AML-193 (cell line): ENCODE measurements around the gene ADAR.
A peak's percentile ranks its signal among the peaks of the same experiment; 100 is the strongest.

Source experiments
- DNase-seq, 2 experiments: peaks; one replicate each; lab custom pipeline; 2025; lab: John Stamatoyannopoulos, UW

The ADAR gene

GRCh38 chr1:154557248-154557938 is 50.6 kb downstream of the ADAR start:
- no peak for DNase-seq

DNA sequence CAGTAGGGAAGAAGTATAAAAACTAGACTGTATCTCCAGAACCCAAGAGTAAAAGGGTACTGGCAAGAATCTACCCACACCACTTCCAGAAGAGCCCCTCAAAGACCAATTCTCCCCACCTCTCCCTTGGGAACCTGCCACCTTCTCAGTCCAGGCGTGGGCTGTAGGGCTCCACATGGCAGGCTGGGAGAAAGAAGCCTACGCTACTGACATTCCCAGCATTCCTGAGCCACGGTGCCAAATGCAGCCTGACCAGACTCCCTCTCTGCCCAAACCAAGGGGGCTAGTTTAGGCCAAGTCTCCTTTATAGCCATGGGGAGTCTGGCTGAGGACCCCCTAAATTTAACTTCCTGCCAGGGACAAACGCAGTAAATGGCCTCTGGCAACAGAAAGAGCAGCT is 51.6 kb downstream of the ADAR start:
- DNase-seq = no peak

- DNase-seq = no peak
These were observed 54.6 kb downstream of the ADAR start for GRCh38 chr1:154553056-154554030.

DNA sequence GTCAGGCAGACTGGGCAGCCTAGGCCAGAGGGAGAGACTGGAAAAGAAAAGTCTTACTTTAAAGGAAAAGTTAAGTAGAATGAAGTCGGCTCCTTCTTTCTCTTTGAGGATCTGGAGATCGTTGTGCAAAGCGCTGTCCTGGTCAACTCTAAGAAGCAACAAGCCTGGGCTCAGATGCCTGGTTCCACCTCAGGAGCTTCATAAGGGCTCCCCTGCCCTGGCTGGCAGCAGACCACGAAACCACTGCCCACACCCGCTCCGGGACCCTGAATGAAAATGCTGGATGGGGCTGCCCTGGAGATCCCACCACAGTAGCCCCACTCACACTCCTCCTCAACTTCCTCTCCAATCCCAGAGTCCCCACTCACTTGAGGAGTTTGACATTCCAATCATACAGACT is 56.0 kb downstream of the ADAR start:
- DNase-seq = no peak

DNA sequence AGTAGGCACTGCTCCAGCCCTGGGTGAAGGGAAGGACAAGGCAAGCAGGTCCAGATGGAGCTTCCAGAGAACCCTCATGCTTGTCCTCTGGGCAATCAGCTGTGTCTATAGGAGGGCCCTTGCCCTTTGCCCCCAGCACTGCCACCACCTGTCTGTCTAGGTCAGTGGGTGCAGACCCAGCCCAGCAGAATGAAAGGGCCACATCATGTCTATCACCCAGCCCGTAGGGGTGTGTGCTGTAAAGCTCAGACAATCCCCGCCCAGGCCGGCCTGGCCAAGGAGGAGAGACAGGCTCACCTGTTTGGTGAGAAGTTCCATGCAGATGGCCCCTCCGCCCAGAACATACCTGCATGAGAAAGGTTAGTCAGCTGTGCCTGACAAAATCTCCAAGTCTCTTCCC is 56.5 kb downstream of the ADAR start:
- no peak for DNase-seq

DNA sequence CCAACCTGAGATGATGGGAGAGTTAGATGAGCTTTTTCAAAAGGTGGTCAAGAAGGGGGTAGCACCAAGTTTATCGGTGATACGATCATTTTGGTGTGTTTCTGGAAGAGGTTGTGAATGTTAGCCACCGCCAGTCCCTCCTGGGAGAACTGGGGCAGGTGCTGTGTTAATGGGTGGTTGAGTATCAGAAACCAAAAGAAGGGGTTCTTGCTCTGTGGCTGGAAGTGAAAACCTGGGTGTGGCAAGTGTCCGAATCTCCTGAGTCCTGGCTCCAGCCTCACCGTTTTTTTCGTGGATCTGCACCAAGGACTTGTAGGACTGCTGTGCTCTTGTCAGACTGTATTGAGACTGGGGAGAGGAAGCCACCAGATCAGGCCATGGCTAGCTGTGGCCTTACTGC is 57.3 kb downstream of the ADAR start:
- no peak for DNase-seq

- DNase-seq = no peak
These were observed 57.9 kb downstream of the ADAR start for GRCh38 chr1:154550070-154550469.

GRCh38 chr1:154549202-154549770 is 58.7 kb downstream of the ADAR start:
- no peak for DNase-seq

- DNase-seq = no peak
These were observed 60.0 kb downstream of the ADAR start for GRCh38 chr1:154548028-154548427.

DNA sequence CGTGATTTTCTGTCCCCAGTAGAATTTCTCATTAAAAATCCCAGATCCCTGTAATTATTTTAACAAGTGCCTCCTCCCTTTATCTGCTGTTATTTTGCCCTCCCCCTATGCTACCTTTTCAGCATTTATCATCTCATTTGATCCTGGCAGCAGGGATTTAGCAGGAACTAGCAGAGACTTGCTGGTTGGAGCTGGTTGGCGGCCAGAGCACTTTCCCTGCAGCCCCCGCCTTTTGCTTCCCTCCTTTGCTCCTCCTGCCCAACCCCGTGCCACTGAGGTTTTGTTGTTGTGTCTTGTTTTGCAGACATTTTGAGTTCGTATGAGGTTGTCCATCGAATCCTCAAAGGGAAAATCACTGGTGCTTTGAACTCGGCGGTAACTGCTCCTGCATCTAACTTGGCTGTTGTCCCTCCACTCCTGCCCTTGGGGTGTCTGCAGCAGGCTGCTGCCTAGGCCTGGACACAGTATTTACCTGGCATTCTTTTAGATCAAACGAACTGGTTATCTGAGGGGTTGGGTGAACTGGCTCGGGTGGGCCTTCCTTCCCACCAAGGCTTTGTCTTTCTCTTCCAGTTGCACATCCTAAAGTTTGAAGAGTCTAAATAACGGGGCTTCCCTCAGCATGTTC is 60.8 kb downstream of the ADAR start:
- DNase-seq = no peak

- DNase-seq = peak; percentile 57 to 74
These were observed 61.5 kb downstream of the ADAR start for GRCh38 chr1:154546264-154547063.

- no peak for DNase-seq
These were observed 66.8 kb downstream of the ADAR start for GRCh38 chr1:154541231-154541630.

GRCh38 chr1:154539486-154540483 is 68.2 kb downstream of the ADAR start:
- no peak for DNase-seq

- DNase-seq = no peak
These were observed 71.4 kb downstream of the ADAR start for GRCh38 chr1:154536570-154536969.

- no peak for DNase-seq
These were observed 73.8 kb downstream of the ADAR start for GRCh38 chr1:154533952-154534844.
